CD14-positive monocyte (primary cell): ENCODE data around the gene CPAMD8. TPM values are rescaled to one million over a fixed set of nuclear protein-coding genes. Genes with fewer than 3 reads are reported as not detected.

Experiments
- DNase-seq, 3 donors: peaks; one replicate each; pipeline ENCODE4 v3.0.0-alpha.2; 2011 to 2022
- H2AFZ ChIP-seq: 2 replicates; pipeline ENCODE4 v1.6.0; 2012; ENCODE audit warnings: mild to moderate bottlenecking, low read depth, low read length, inconsistent platforms; ENCODE audit not compliant: insufficient read depth, poor library complexity, severe bottlenecking
- H3K27ac ChIP-seq, 2 donors: 1 replicate in 1 of 2; 2 replicates in 1 of 2; pipeline ENCODE4 v1.5.1; 2012 to 2013; ENCODE audit warnings: low read length in 2 of 2, control low read depth in 1 of 2, inconsistent platforms in 1 of 2, low read depth in 1 of 2, mild to moderate bottlenecking in 1 of 2
- H3K27me3 ChIP-seq, 2 donors: one replicate each; pipeline versions ENCODE4 v1.6.0 to v1.6.1; 2011 to 2013; ENCODE audit warnings: low read length in 2 of 2; ENCODE audit not compliant: control insufficient read depth in 2 of 2, insufficient read depth in 2 of 2
- H3K36me3 ChIP-seq, 2 donors: replicated peaks in 1 of 2; 1 replicate in 1 of 2; 2 replicates in 1 of 2; pipeline versions ENCODE4 v1.5.1 to v1.6.1; 2012 to 2013; ENCODE audit warnings: low read length in 2 of 2, control low read depth in 1 of 2, inconsistent platforms in 1 of 2, mild to moderate bottlenecking in 1 of 2; ENCODE audit not compliant: insufficient read depth in 2 of 2, control insufficient read depth in 1 of 2
- H3K4me1 ChIP-seq, 2 donors: 1 replicate in 1 of 2; 2 replicates in 1 of 2; pipeline versions ENCODE4 v1.5.1 to v1.6.1; 2012 to 2013; ENCODE audit warnings: low read length in 2 of 2, control low read depth in 1 of 2, inconsistent platforms in 1 of 2, mild to moderate bottlenecking in 1 of 2, moderate library complexity in 1 of 2; ENCODE audit not compliant: insufficient read depth in 2 of 2, control insufficient read depth in 1 of 2
- H3K4me2 ChIP-seq: replicated peaks from 2 replicates; pipeline ENCODE3; 2012; ENCODE audit warnings: low read length, moderate library complexity, mild to moderate bottlenecking; ENCODE audit not compliant: poor library complexity, severe bottlenecking; ENCODE audit errors: extremely low read depth
- H3K4me3 ChIP-seq, 3 experiments: fragments of 200-600 bp in 1 of 3; sonication (generic) in 1 of 3; replicated peaks in 1 of 3; 1 replicate in 2 of 3; 2 replicates in 1 of 3; pipeline ENCODE4 v1.5.1; 2011 to 2013; ENCODE audit warnings: low read length in 3 of 3, mild to moderate bottlenecking in 3 of 3, control low read depth in 2 of 3, low read depth in 2 of 3, inconsistent platforms in 1 of 3, moderate library complexity in 1 of 3
- H3K79me2 ChIP-seq: 2 replicates; pipeline ENCODE4 v1.6.0; 2012; ENCODE audit warnings: mild to moderate bottlenecking, control low read depth, inconsistent platforms, low read length, moderate library complexity; ENCODE audit not compliant: insufficient read depth
- H3K9ac ChIP-seq: 2 replicates; pipeline ENCODE4 v1.6.0; 2017; ENCODE audit warnings: low read length, mild to moderate bottlenecking; ENCODE audit not compliant: insufficient read depth, poor library complexity, severe bottlenecking
- H3K9me3 ChIP-seq, 2 donors: replicated peaks in 1 of 2; 1 replicate in 1 of 2; 2 replicates in 1 of 2; pipeline versions ENCODE4 v1.5.1 to v1.6.1; 2012 to 2013; ENCODE audit warnings: low read length in 2 of 2, control low read depth in 1 of 2; ENCODE audit not compliant: control insufficient read depth in 1 of 2, insufficient read depth in 1 of 2
- H4K20me1 ChIP-seq: 2 replicates; pipeline ENCODE4 v1.6.0; 2012; ENCODE audit warnings: mild to moderate bottlenecking, low read length, control low read depth, moderate library complexity; ENCODE audit not compliant: insufficient read depth
- H3K27ac Mint-ChIP-seq, 7 donors: one replicate each; pipeline ENCODE4 v1.8.0; 2020; ENCODE audit warnings: mild to moderate bottlenecking in 7 of 7, mixed read lengths in 7 of 7, moderate library complexity in 6 of 7, inconsistent platforms in 2 of 7
- H3K27me3 Mint-ChIP-seq, 3 donors: one replicate each; pipeline ENCODE4 v1.8.0; 2021 to 2022; ENCODE audit warnings: low read depth in 3 of 3, mild to moderate bottlenecking in 3 of 3, mixed read lengths in 3 of 3, moderate library complexity in 3 of 3, inconsistent platforms in 1 of 3
- H3K36me3 Mint-ChIP-seq, 2 donors: one replicate each; pipeline ENCODE4 v1.8.0; 2020; ENCODE audit warnings: mixed read lengths in 2 of 2, inconsistent platforms in 1 of 2, mild to moderate bottlenecking in 1 of 2
- H3K4me1 Mint-ChIP-seq: one replicate; pipeline ENCODE4 v1.8.0; 2020; ENCODE audit warnings: mild to moderate bottlenecking, mixed read lengths
- H3K4me3 Mint-ChIP-seq, 2 donors: one replicate each; pipeline ENCODE4 v1.8.0; 2020; ENCODE audit warnings: mild to moderate bottlenecking in 2 of 2, mixed read lengths in 2 of 2, moderate library complexity in 1 of 2
- H3K9me3 Mint-ChIP-seq, 7 donors: one replicate each; pipeline ENCODE4 v1.8.0; 2020 to 2022; ENCODE audit warnings: mixed read lengths in 7 of 7, mild to moderate bottlenecking in 6 of 7, moderate library complexity in 6 of 7, inconsistent platforms in 2 of 7
- CTCF ChIP-seq: fragments of 200-600 bp; IDR thresholded peaks from one replicate; pipeline ENCODE4 v1.8.0; 2022; ENCODE audit warnings: antibody characterized with exemption, mild to moderate bottlenecking
- WGBS: methylation state at CpG from one replicate; pipeline ENCODE4 v1.1.5; 2013; ENCODE audit warnings: missing lambda C conversion rate; ENCODE audit not compliant: insufficient coverage; 5-methylcytosine and 5-hydroxymethylcytosine counted together
- intact Hi-C, 2 donors: fragments of 100-400 bp; cut with micrococcal nuclease; formaldehyde crosslinking; loops; one replicate each; pipeline versions ENCODE4 v1.15.0 to v1.15.1; 2023
- polyA plus RNA-seq, 3 donors: library from polyadenylated mRNA; depleted of rRNA in 1 of 3; unstranded in 2 of 3; stranded (reverse) in 1 of 3; fragments of 300-500 nt in 2 of 3; fragments of >200 nt in 1 of 3; fragmentation: Illumina TruSeq in 2 of 3; gene quantifications; 1 replicate in 2 of 3; 2 replicates in 1 of 3; pipeline ENCODE4 v1.2.3, GENCODE V29; 2012 to 2021

The CPAMD8 gene
- polyA plus RNA-seq, 3 donors: 5.1 to 53.4 (median 5.4) TPM

- Histone ChIP-seq H4K20me1 (no peaks in the 10 kb centered on the region), H3K27ac (no peak overlapping the region), H3K4me2 (no peak overlapping the region), H3K79me2 (no peaks in the 10 kb centered on the region), H3K4me1 (no peaks in the 10 kb centered on the region), H2AFZ (no peak overlapping the region), H3K9ac (no peak overlapping the region), H3K9me3 (peaks cover 13 to 28% of the 10 kb centered on the region in 2 donors), H3K27me3 (no peaks in the 10 kb centered on the region), H3K4me3 (no peak overlapping the region), H3K36me3 (no peaks in the 10 kb centered on the region)
- Mint-ChIP-seq H3K4me1 (no peaks in the 10 kb centered on the region), H3K27ac (no peak overlapping the region), H3K27me3 (peaks cover 5 to 25% (median 16%) of the 10 kb centered on the region in 3 donors), H3K36me3 (peaks cover 0 to 6% of the 10 kb centered on the region in 2 donors), H3K9me3 (peaks cover 24 to 59% (median 48%) of the 10 kb centered on the region in 7 donors), H3K4me3 (no peak overlapping the region)
- DNase-seq: no peak
- no peak for TF ChIP-seq CTCF
- intact Hi-C loops: no loop called here
- WGBS: 100% methylated on average over 4 of the region's 4 CpGs
These were observed 95.3 kb downstream of the CPAMD8 start for GRCh38 chr19:16931306-16931705.

- no peak for TF ChIP-seq CTCF
- Histone ChIP-seq H3K36me3 (no peaks in the 10 kb centered on the region), H3K4me2 (no peak overlapping the region), H2AFZ (no peak overlapping the region), H3K27me3 (no peaks in the 10 kb centered on the region), H3K27ac (no peak overlapping the region), H3K79me2 (no peaks in the 10 kb centered on the region), H3K9ac (no peak overlapping the region), H4K20me1 (no peaks in the 10 kb centered on the region), H3K9me3 (peaks cover 14 to 30% of the 10 kb centered on the region in 2 donors), H3K4me1 (no peaks in the 10 kb centered on the region), H3K4me3 (no peak overlapping the region)
- Mint-ChIP-seq H3K4me1 (no peaks in the 10 kb centered on the region), H3K27me3 (peaks cover 5 to 22% (median 13%) of the 10 kb centered on the region in 3 donors), H3K27ac (peak overlapping the region in 1 of 7 donors; percentile 49), H3K4me3 (peak overlapping the region in 1 of 2 donors; percentile 16), H3K9me3 (peaks cover 22 to 62% (median 48%) of the 10 kb centered on the region in 7 donors), H3K36me3 (peaks cover 0 to 6% of the 10 kb centered on the region in 2 donors)
- 88% methylated on average over 5 of the region's 5 CpGs for WGBS
- DNase-seq: no peak
- intact Hi-C loops: no loop called here
These were observed 95.9 kb downstream of the CPAMD8 start for GRCh38 chr19:16930753-16931152.
